ENCODE measurements around the gene TRAPPC13. TPM values are rescaled to one million over a fixed set of nuclear protein-coding genes. Genes with fewer than 3 reads are reported as not detected.
"Not testable (repeated sequence)": the region's sequence is repeated elsewhere in the genome, so short reads cannot be mapped to it uniquely, and the experiment has no call there.

The TRAPPC13 gene, protein sequence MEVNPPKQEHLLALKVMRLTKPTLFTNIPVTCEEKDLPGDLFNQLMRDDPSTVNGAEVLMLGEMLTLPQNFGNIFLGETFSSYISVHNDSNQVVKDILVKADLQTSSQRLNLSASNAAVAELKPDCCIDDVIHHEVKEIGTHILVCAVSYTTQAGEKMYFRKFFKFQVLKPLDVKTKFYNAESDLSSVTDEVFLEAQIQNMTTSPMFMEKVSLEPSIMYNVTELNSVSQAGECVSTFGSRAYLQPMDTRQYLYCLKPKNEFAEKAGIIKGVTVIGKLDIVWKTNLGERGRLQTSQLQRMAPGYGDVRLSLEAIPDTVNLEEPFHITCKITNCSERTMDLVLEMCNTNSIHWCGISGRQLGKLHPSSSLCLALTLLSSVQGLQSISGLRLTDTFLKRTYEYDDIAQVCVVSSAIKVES
- 31.6 and 33.9 TPM in 2 replicates for total RNA-seq (2014; rRNA removed; shearing (Covaris generic))
- polyA plus RNA-seq (2015; cell fraction: cytosol; rRNA removed), result 12.0 and 19.2 TPM in 2 replicates
- polyA plus RNA-seq (2015; cell fraction: nucleus; rRNA removed), result 43.4 and 53.9 TPM in 2 replicates

DNA sequence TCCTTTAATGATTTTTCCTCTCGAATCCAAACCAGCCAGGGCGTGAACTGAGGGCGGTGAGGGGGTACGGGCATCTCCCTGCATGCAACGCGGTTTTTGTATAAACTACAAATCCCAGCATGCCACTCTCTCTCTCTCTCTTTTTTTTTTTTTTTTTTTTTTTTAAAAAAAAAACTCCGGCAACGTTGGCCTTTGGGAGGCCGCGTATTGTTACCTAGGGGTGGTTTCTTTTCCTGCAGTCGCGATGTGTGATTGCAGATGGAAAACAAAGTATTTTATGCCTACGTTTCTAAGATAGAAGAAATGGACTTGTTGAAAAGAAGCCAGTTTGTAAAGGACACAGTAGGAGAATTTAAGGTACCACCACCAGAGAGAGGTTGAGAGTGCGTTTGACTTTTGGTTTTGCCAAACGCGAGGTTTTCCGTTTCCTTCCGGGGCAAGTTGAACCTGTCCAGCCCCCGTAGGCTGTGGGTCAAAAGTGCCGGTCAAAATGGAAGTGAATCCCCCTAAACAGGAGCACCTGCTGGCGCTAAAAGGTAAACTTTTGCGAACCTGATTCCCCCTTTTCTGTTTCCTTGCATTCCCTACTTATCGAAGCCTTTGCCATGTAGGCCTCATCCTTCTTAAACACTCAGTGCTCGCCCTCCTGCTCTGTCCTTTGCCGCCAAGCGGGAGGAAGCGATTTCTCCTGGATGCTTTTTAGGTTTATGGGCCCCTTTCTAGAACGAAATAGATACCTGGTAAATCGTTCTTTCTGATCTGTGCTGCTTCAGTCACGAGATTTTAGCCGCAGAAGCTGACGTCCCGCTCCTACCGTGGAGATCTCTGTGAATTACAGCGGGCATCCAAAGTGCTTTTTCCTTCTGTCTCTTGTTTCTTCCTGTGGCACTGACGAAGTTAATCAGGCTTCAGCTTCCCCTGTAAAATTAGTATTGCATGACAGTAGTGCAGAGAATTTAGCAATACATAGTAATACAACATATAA lies at the start of gene TRAPPC13, which contains the start of gene SHLD3:
TSS of gene TRAPPC13 (plus strand) at position 457 of the 985 bp plus-strand sequence. CDS start at position 491, 34 bp downstream.
TSS of gene SHLD3 (plus strand) at position 457 of the 985 bp plus-strand sequence. CDS start 4,561 bp downstream, outside the sequence.
- in situ Hi-C loops (cut with HindIII; ENCODE audit: low pct_unique_long_range_greater_than_20kb, low sequenced_read_pairs), result no loop called here

DNA sequence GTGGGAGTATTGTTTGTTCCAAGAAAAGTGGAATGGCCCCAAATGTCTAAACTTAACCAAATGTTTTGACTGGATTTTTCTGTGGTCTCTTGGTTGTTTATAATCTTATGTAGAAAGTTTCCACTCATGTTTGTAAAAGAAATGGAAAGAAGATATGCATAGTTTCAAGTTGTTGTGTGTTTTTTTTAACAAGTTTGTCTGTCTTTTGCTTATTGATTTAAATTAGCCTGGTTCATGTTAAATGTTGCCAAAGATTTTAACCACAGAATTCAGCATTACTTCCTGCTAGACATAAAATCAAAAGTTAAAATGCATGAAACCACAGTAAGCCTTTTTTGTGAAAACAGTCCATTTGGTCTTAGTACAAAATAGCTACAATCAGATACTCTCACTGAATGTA lies 47.7 kb upstream of the TRAPPC13 start:
- DNase-seq (ENCODE audit: low read depth, low spot score), result no peak
- in situ Hi-C loops (cut with HindIII; ENCODE audit: low pct_unique_long_range_greater_than_20kb, low sequenced_read_pairs), result no loop called here

More for the DNA sequence above, at the start of gene TRAPPC13, which contains the start of gene SHLD3:
- peak; percentile 91 for DNase-seq (ENCODE audit: low read depth, low spot score)

DNA sequence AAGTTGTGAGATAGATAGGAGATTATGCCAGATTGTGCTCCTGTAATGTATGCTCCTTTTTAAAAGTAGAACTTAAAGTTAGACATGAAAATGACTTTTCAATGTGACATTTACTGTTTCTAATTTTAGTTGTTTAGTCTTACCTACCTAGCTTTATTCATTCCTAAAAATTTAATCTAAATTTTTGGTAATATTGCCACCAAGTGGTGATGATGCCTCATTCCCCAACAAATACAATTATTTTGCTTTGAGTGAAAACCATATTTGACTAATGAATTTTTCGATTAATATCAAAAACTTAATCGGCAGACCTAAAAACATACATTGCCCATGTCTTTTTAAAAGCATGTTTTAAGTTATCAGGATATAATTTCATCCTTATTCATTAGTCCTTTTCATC lies 36.1 kb upstream of the TRAPPC13 start:
- in situ Hi-C loops (cut with HindIII; ENCODE audit: low pct_unique_long_range_greater_than_20kb, low sequenced_read_pairs), result no loop called here
- peak; percentile 16 for DNase-seq (ENCODE audit: low read depth, low spot score)

DNA sequence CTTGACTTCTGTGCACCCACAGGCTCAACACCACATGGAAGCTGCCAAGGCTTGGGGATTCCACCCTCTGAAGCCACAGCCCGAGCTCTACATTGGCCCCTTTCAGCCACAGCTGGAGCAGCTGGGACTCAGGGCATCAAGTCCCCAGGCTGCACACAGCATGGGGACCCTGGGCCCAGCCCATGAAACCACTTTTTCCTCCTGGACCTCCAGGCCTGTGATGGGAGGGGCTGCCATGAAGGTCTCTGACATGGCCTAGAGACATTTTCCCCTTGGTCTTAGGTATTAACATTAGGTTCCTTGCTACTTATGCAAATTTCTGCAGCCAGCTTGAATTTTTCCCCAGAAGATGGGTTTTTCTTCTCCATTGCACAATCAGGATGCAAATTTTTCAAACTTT lies 23.1 kb upstream of the TRAPPC13 start:
- DNase-seq (ENCODE audit: low read depth, low spot score); in situ Hi-C loops (cut with HindIII; ENCODE audit: low pct_unique_long_range_greater_than_20kb, low sequenced_read_pairs): not testable (repeated sequence)

DNA sequence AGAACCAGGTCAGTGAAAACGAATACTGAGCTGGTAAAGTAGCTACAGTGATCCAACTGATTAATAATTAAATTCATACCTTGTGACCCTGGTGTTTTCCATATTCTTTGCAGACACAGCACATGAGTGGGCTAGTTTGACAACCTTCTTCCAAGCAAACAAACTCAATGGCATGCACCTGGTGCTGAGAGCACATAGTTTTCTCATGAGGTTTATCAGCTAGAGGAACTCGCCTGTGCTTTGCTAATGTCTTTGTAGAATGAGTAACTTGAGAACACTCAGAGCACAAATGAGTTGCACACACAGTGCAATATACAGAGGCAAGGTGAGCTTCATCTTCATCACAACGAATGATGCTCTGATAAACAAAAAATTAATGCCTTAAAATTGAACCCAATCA lies 13.3 kb upstream of the TRAPPC13 start:
- DNase-seq (ENCODE audit: low read depth, low spot score), result no peak
- in situ Hi-C loops (cut with HindIII; ENCODE audit: low pct_unique_long_range_greater_than_20kb, low sequenced_read_pairs), result no loop called here

DNA sequence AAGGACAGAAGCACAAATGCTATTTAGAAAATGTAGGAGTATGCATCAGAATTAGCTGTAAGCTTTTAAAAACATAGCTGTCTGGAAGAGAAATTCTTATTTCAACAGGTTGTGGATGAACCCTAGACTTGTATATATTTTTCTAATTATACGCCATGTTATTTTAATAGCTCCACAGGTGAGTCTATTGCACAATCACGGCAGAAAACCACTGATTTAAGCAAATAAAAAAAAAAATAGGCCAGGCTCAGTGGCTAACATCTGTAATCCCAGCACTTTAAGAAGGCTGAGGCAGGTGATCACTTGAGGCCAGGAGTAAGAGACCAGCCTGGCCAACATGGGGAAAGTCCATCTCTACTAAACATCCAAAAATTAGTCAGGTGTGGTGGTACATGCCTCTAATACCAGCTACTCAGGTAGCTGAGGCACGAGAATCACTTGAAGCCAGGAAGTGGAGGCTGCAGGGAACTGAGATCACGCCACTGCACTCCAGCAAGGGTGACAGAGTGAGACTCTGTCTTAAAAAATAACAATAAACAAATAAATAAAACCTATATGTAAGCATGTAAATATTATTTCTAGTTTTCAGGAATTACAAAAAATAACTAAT lies 12.4 kb upstream of the TRAPPC13 start:
- no peak for DNase-seq (ENCODE audit: low read depth, low spot score)
- in situ Hi-C loops (cut with HindIII; ENCODE audit: low pct_unique_long_range_greater_than_20kb, low sequenced_read_pairs), result no loop called here

DNA sequence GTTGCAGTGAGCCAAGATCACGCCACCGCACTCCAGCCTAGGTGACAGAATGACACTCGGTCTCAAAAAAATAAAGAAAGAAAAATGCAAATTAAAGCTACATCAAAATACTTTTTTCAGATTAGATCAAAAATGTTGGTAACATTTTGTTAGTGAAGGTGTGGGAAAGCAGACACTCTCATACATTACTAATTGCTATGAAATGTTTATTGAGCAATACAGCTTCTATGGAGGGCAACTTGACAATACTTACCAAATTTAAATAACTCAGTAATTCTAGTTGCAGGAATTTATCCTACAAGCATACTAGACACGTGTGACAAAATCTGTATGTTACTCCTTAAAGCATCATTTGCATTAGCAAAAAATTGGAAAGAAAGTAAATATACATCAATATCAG lies 4.8 kb upstream of the TRAPPC13 start:
- no peak for DNase-seq (ENCODE audit: low read depth, low spot score)
- in situ Hi-C loops (cut with HindIII; ENCODE audit: low pct_unique_long_range_greater_than_20kb, low sequenced_read_pairs), result no loop called here

DNA sequence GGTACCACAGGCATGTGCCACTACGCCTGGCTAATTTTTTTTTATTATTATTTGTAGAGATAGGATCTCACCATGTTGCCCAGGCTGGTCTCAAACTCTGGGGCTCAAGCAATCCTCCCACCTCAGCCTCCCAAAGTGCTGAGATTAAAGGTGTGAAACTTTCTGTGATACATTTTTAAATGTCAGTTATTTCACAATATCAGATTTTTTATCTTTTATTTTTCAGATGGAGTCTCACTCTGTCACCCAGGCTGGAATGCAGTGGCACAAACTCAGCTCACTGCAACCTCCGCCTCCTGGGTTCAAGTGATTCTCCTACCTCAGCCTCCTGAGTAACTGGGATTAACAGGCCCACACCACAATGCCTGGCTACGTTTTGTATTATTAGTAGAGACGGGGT lies 2.9 kb upstream of the TRAPPC13 start:
- DNase-seq (ENCODE audit: low read depth, low spot score); in situ Hi-C loops (cut with HindIII; ENCODE audit: low pct_unique_long_range_greater_than_20kb, low sequenced_read_pairs): not testable (repeated sequence)

DNA sequence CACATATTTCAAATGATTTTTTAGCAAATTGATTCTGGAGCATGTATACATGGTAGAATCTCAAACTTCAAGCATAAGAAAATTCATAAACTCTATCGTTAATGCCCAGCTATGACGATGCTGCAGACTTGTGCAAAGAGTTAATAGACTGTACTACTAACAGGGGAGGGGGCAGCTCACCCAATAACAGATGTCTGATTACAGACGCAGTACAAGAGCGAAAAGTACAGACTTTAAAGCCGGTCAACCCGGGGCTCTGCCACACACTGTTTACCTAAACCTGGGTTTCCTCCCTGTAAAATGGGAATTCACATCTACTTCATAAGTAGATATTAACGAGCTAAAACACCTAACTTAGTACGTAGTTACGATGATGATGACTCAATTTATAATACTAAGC lies 1.3 kb upstream of the TRAPPC13 start:
- in situ Hi-C loops (cut with HindIII; ENCODE audit: low pct_unique_long_range_greater_than_20kb, low sequenced_read_pairs), result no loop called here
- DNase-seq (ENCODE audit: low read depth, low spot score), result no peak

DNA sequence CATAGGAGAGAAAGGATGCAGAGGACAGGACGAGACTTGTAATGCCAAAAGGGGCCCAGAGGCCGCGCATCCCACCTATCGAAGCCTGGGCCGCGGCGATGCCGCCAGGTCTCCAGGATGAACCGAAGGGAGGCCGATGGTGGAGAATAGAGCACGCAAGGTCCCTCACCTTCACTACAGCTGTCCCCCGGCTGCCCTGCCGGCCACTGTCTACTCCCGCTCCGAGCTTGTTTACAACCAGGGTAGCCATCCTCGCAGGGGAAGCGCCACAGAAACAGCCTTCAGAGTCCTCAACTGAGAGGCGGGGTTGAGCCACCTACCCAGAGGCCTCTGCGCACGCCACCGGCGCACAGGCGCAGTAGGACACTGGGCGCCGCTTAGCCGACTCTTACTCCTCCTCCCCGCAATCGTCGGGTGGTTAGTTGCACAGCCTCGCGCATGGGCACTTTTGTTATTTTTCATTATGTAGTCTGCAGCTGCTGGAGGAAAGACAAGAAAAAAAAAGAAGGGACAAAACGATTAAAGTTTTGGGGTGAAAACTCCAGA lies 729 bp upstream of the TRAPPC13 start, which contains the start of gene TRIM23:
TSS of gene TRIM23 (minus strand) at position 309 of the 546 bp plus-strand sequence. CDS start at position 250, 59 bp downstream.
- in situ Hi-C loops (cut with HindIII; ENCODE audit: low pct_unique_long_range_greater_than_20kb, low sequenced_read_pairs), result no loop called here
- peak; percentile 91 for DNase-seq (ENCODE audit: low read depth, low spot score)

DNA sequence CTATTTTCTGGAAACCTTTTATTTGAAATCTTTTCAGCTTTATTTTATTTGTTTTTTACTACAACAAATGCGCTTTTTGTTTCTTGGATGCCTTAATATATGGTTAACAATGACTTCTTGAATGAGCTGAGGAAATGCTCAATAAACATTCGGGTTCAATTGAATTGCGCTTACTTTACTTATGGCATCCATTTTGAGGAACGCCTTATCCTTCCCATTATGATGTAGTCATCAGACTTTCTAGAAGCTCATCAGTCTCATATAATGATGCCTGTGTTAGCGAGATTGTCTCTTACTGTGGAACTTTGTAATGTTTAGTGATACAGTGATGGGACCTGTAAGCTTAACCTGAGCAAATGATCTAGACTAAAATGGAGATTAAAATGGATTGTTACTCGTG lies 916 bp downstream of the TRAPPC13 start:
- in situ Hi-C loops (cut with HindIII; ENCODE audit: low pct_unique_long_range_greater_than_20kb, low sequenced_read_pairs), result no loop called here
- DNase-seq (ENCODE audit: low read depth, low spot score), result peak; percentile 30

DNA sequence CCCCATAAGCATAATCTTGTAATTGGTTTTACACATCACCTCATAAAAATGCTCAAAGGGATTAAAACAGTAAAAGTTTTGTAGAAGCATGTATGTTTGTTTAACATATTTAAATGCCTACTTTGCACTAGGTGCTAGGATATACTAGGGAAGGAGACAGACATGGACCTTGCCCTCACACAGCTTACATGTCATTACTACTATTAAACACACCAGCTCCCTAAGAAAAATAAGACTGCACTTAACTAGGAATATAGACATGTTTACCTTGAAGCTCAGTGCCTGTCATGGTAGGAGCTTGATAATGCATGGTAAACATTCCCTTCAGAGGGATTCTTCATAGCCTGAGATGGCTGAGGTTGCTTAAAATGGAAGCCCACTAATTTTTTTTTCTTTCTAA lies 6.2 kb downstream of the TRAPPC13 start:
- in situ Hi-C loops (cut with HindIII; ENCODE audit: low pct_unique_long_range_greater_than_20kb, low sequenced_read_pairs), result no loop called here

DNA sequence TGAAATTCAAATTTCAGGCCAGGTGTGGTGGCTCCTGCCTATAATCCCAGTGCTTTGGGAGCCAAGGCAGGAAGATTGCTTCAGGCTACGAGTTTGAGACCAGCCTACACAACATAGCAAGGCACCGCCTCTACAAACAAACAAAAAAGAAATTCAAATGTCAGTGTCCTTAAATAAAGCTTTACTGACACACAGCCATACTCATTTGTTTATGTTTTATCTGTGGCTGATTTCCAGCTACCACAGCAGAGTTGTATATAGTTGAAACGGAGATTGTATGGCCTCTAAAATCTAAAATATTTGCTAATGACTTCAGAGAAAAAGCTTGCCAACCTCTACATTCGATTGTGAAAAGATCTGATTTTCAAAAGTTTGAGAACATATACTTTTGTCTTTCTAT lies 15.4 kb downstream of the TRAPPC13 start:
- in situ Hi-C loops (cut with HindIII; ENCODE audit: low pct_unique_long_range_greater_than_20kb, low sequenced_read_pairs), result no loop called here

More for the DNA sequence above, 6.2 kb downstream of the TRAPPC13 start:
- DNase-seq (ENCODE audit: low read depth, low spot score), result no peak

DNA sequence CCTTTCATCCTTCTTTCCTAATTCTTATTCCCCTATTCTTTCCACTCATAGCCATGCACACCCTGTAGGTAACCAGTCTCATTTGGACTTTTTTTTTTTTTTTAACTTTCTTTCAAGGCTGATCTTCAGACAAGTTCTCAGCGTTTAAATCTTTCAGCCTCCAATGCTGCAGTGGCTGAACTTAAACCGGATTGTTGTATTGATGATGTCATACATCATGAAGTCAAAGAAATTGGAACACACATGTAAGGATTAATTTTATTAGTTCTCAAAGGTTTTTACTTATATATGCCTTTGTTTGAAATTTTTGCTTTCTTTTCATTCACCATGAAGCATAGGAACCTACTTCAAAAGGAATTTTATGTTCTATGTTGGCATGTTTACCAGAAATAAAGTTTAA lies 22.1 kb downstream of the TRAPPC13 start:
- in situ Hi-C loops (cut with HindIII; ENCODE audit: low pct_unique_long_range_greater_than_20kb, low sequenced_read_pairs), result no loop called here
- DNase-seq (ENCODE audit: low read depth, low spot score), result no peak

More for the DNA sequence above, 15.4 kb downstream of the TRAPPC13 start:
- no peak for DNase-seq (ENCODE audit: low read depth, low spot score)

DNA sequence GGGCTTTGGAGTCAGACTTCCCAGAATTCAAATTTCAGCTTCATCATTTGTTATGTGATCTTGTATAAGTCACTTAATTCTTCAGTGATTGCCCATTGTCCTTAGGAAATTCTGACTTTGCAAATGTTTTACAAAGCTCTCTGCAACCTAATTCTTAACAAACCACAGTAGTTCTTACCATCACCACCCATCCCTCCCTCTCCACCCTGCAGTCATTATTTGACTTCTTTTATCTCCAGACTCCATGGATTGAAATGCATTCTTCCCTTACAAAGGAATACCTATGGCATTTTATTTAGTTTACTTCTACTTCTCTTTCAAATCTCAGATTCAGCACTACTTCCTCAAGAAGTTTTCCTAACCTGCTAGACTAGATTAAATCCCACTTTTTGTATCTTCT lies 23.1 kb downstream of the TRAPPC13 start:
- in situ Hi-C loops (cut with HindIII; ENCODE audit: low pct_unique_long_range_greater_than_20kb, low sequenced_read_pairs), result no loop called here
- DNase-seq (ENCODE audit: low read depth, low spot score), result no peak

DNA sequence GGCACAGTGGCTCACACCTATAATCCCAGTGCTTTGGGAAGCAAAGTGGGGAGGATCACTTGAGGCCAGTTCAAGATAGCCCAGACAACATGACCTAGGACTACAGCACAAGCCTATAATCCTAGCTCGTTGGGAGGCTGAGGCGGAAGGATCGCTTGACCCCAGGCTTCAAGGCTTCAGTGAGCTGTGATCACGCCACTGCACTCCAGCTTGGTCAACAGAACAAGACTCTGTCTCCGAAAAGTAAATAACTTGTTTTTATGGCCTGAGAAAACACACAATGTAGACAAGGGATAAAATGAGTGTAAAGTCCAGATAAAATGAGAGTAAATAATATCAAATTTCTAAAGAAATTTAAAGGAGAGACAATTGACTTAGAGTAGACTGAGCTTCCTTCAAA lies 26.3 kb downstream of the TRAPPC13 start:
- no peak for DNase-seq (ENCODE audit: low read depth, low spot score)
- in situ Hi-C loops (cut with HindIII; ENCODE audit: low pct_unique_long_range_greater_than_20kb, low sequenced_read_pairs), result no loop called here

DNA sequence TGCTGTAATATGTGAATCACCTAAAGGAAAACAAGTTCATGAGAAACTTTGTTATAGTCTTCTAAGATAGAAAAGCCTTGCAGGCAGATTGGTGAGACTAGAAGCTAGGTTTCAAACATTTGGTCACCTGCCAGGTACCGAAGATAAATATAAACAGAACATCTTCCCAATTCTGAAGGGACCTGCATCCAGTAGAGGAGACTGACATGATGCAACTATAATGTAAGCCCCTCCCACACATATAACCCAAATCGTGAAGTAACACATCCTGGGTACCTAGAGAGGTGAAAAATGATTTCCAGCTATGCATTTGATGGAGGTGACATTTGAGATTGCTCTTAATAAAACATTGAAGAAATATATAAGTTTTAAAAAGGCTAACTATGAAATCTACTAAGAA lies 29.9 kb downstream of the TRAPPC13 start:
- in situ Hi-C loops (cut with HindIII; ENCODE audit: low pct_unique_long_range_greater_than_20kb, low sequenced_read_pairs), result no loop called here
- no peak for DNase-seq (ENCODE audit: low read depth, low spot score)
